Suprapubic skin (tissue), 4 donors: ENCODE measurements around the gene C4BPA.

Source experiments
- EP300 ChIP-seq: sonication (generic); formaldehyde crosslinking; IDR thresholded peaks from one replicate; pipeline ENCODE4 v1.6.1; 2017; ENCODE audit warnings: antibody characterized with exemption
- POLR2A ChIP-seq, 2 donors: fragments of 450-650 bp; IDR thresholded peaks; one replicate each; pipeline ENCODE4 v1.6.1; 2017; ENCODE audit warnings: antibody characterized with exemption in 2 of 2, mild to moderate bottlenecking in 2 of 2, moderate library complexity in 2 of 2
- POLR2AphosphoS5 ChIP-seq, 3 donors: sonication (generic); formaldehyde crosslinking; IDR thresholded peaks; one replicate each; pipeline ENCODE4 v1.6.1; 2017; ENCODE audit warnings: antibody characterized with exemption in 3 of 3
- TF ChIP-seq, protein P1 (sequence below), 2 donors: fragments of 200-600 bp in 1 of 2; fragments of 450-650 bp in 1 of 2; sonication (generic) in 1 of 2; IDR thresholded peaks; one replicate each; pipeline ENCODE4 v1.5.1; 2016 to 2019; ENCODE audit warnings: antibody characterized with exemption in 2 of 2, mild to moderate bottlenecking in 1 of 2, moderate library complexity in 1 of 2

DNA sequence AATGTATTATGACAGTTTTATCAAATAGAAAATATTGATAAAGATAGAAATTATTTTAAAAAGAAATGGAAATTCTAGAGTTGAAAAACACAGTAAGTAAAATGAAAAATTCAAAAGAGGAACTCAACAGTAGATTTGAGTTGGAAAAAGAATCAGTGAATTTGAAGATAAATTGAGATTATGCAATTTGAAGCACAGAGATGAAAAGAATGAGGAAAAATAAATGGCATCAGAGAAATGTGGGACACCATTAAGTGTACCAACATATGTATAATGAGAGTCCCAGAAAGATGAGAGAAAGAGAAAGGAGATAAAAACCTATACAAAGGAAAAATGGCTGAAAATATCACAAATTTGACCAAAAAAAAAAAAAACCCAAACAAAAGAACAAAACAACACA is 25.0 kb downstream of the C4BPA start:
- TF ChIP-seq, protein P1, sequence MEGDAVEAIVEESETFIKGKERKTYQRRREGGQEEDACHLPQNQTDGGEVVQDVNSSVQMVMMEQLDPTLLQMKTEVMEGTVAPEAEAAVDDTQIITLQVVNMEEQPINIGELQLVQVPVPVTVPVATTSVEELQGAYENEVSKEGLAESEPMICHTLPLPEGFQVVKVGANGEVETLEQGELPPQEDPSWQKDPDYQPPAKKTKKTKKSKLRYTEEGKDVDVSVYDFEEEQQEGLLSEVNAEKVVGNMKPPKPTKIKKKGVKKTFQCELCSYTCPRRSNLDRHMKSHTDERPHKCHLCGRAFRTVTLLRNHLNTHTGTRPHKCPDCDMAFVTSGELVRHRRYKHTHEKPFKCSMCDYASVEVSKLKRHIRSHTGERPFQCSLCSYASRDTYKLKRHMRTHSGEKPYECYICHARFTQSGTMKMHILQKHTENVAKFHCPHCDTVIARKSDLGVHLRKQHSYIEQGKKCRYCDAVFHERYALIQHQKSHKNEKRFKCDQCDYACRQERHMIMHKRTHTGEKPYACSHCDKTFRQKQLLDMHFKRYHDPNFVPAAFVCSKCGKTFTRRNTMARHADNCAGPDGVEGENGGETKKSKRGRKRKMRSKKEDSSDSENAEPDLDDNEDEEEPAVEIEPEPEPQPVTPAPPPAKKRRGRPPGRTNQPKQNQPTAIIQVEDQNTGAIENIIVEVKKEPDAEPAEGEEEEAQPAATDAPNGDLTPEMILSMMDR (IDR thresholded peaks at IDR 0.05): no peak
- TF ChIP-seq EP300 (no peak), POLR2AphosphoS5 (IDR thresholded peaks at IDR 0.05) (no peak), POLR2A (IDR thresholded peaks at IDR 0.05) (no peak)
